Uterus (tissue), 4 donors: Measurements from ENCODE around the gene ABCA2. TPM values are rescaled to one million over a fixed set of nuclear protein-coding genes. Genes with fewer than 3 reads are reported as not detected.

ENCODE experiments used
- DNase-seq, 2 donors: peaks; one replicate each; pipeline ENCODE4 v3.0.0-alpha.2; 2019 to 2020
- H3K27ac ChIP-seq, 2 donors: fragments of 200-600 bp; sonication (generic); 1 replicate in 1 of 2; 2 replicates in 1 of 2; pipeline ENCODE4 v1.5.1; 2016 to 2018
- H3K27me3 ChIP-seq, 2 donors: fragments of 200-600 bp; sonication (generic); one replicate each; pipeline ENCODE4 v1.5.1; 2018 to 2019; ENCODE audit warnings: control low read depth in 1 of 2
- H3K36me3 ChIP-seq, 2 donors: fragments of 200-600 bp; sonication (generic); one replicate each; pipeline ENCODE4 v1.5.1; 2019; ENCODE audit warnings: control low read depth in 1 of 2
- H3K4me1 ChIP-seq, 2 donors: fragments of 200-600 bp; sonication (generic); one replicate each; pipeline ENCODE4 v1.5.1; 2018 to 2019; ENCODE audit warnings: control low read depth in 1 of 2
- H3K4me3 ChIP-seq, 2 donors: fragments of 200-600 bp; sonication (generic); 1 replicate in 1 of 2; 2 replicates in 1 of 2; pipeline ENCODE4 v1.5.1; 2018 to 2019; ENCODE audit warnings: mild to moderate bottlenecking in 1 of 2
- H3K9me3 ChIP-seq, 2 donors: fragments of 200-600 bp; sonication (generic); one replicate each; pipeline ENCODE4 v1.5.1; 2019; ENCODE audit warnings: control low read depth in 1 of 2
- CTCF ChIP-seq, 4 experiments: fragments of 200-600 bp in 2 of 4; fragments of 450-650 bp in 2 of 4; sonication (generic) in 2 of 4; IDR thresholded peaks; one replicate each; pipeline ENCODE4 v1.5.1; 2016 to 2019; ENCODE audit warnings: antibody characterized with exemption in 4 of 4, mild to moderate bottlenecking in 2 of 4, moderate library complexity in 1 of 4
- POLR2A ChIP-seq, 2 donors: fragments of 450-650 bp; IDR thresholded peaks; one replicate each; pipeline ENCODE4 v1.6.1; 2016; ENCODE audit warnings: antibody characterized with exemption in 2 of 2, mild to moderate bottlenecking in 1 of 2, moderate library complexity in 1 of 2
- intact Hi-C: fragments of 100-400 bp; cut with DNase I; formaldehyde crosslinking; loops from one replicate; pipeline ENCODE4 v1.15.1; 2023; ENCODE audit warnings: low total_unique reads
- total RNA-seq, 4 donors: library from RNA; depleted of rRNA in 3 of 4; stranded (reverse); fragments of >200 nt in 3 of 4; gene quantifications; one replicate each; pipeline versions ENCODE4 v1.1.0 to v1.2.4, GENCODE V29; 2014 to 2023
- donor health status: DM: yes; HTN: yes; CAD: no.

The ABCA2 gene
- total RNA-seq, 4 donors from 2014 or later = 24.8 to 36.9 (median 26.1) TPM

GRCh38 chr9:137069508-137070091 lies 41.6 kb upstream of the ABCA2 start:
- H3K9me3 ChIP-seq = no peaks in the 10 kb centered on the region
- peaks cover 0 to 15% of the 10 kb centered on the region in 2 donors for H3K4me1 ChIP-seq
- TF ChIP-seq POLR2A (IDR thresholded peaks at IDR 0.05) (no peak), CTCF (IDR thresholded peaks at IDR 0.05) (no peak)
- H3K4me3 ChIP-seq = no peak overlapping the region
- no peak overlapping the region for H3K27ac ChIP-seq
- no peak for DNase-seq
- intact Hi-C loops = no loop called here
- H3K36me3 ChIP-seq = no peaks in the 10 kb centered on the region
- peaks cover 0 to 10% of the 10 kb centered on the region in 2 donors for H3K27me3 ChIP-seq

GRCh38 chr9:137068539-137069507 lies 40.8 kb upstream of the ABCA2 start:
- no peak for DNase-seq
- peaks cover 0 to 10% of the 10 kb centered on the region in 2 donors for H3K27me3 ChIP-seq
- intact Hi-C loops = no loop called here
- no peaks in the 10 kb centered on the region for H3K36me3 ChIP-seq
- TF ChIP-seq CTCF (IDR thresholded peaks at IDR 0.05) (no peak), POLR2A (IDR thresholded peaks at IDR 0.05) (no peak)
- no peaks in the 10 kb centered on the region for H3K9me3 ChIP-seq
- H3K4me1 ChIP-seq = peaks cover 0 to 15% of the 10 kb centered on the region in 2 donors
- no peak overlapping the region for H3K27ac ChIP-seq
- no peak overlapping the region for H3K4me3 ChIP-seq

- intact Hi-C loops = no loop called here
- Histone ChIP-seq H3K4me3 (no peak overlapping the region), H3K4me1 (peaks cover 0 to 15% of the 10 kb centered on the region in 2 donors), H3K36me3 (no peaks in the 10 kb centered on the region), H3K27me3 (peaks cover 0 to 10% of the 10 kb centered on the region in 2 donors), H3K9me3 (no peaks in the 10 kb centered on the region), H3K27ac (no peak overlapping the region)
- no peak for TF ChIP-seq POLR2A (IDR thresholded peaks at IDR 0.05)
- TF ChIP-seq CTCF (IDR thresholded peaks at IDR 0.05) = peak; percentile 70 to 85 (median 76)
- DNase-seq = peak; percentile 65 to 78
Observed at GRCh38 chr9:137067860-137068538, 40.0 kb upstream of the ABCA2 start.

- no peak for DNase-seq
- Histone ChIP-seq H3K4me3 (no peak overlapping the region), H3K27ac (no peak overlapping the region), H3K9me3 (no peaks in the 10 kb centered on the region), H3K36me3 (no peaks in the 10 kb centered on the region), H3K4me1 (peaks cover 0 to 15% of the 10 kb centered on the region in 2 donors), H3K27me3 (peaks cover 0 to 10% of the 10 kb centered on the region in 2 donors)
- TF ChIP-seq POLR2A (IDR thresholded peaks at IDR 0.05) = no peak
- TF ChIP-seq CTCF (IDR thresholded peaks at IDR 0.05) = no peak
- intact Hi-C loops = no loop called here
Observed at GRCh38 chr9:137066096-137066861, 38.2 kb upstream of the ABCA2 start.
